ENCODE data around the gene AAK1.
A peak's percentile ranks its signal among the peaks of the same experiment; 100 is the strongest.
"Not testable (repeated sequence)": the region's sequence is repeated elsewhere in the genome, so short reads cannot be mapped to it uniquely, and the experiment has no call there.

AAK1 gene

DNA sequence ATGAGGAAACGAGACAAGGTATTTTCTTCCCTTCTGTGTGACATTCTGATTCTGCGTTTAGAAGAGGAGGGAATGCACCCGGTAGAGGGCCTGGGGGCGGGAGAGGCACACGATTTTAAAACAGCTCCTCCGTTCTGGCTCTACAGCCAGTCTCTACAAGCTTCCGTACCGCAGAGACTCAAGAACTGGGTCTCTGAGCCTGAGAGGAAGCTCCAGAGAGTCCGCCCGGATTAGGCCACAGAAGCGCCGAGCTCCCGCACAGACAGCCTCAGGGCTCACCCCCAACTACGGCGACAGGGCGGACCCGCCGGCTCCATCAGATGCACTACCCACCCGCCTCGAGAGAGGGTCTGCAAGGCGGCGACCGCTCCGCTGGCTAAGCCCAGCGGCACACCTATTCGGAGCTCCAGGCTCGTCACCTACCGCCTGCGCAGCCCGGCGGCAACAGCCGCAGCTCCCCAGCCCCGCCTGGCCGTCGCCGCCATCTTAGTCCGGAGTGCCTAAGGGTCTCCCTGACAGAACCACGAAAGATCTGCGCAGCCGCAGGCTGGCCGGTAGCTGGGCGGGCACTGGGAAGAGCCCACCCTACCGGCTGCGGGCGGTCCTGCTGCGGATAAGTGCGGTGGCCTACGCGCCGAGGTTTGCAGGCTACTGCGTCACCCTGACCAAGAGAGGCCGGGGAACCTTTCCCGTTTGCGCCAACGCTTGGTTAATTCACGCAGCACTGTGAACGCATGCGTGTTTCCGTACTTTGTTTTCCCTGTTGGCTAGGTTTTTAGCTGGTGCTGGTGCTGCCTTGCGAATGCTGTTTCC lies 206.4 kb downstream of the AAK1 start, which contains the start of gene NFU1:
Gene NFU1, minus strand, starts transcription at position 498 of the 813 bp plus-strand sequence. Its CDS starts 13 bp downstream, at position 485.
- DNase-seq, result peak; percentile 85

DNA sequence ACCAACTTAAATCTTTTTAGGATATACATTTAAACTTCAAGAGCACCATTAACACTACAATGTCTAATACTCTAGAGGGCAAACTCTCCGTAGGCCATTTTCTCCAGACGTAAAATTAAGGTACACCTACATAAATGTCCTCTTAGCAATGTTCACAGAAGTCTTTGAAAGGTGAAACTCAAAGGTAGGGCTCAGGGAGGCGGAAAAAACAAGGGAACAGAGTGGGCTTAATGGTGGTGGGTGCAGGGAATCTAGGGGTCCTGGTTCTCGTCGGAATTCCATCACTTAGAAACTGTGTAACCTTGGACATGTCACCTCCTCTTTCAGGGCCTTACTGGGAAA lies 207.0 kb downstream of the AAK1 start:
- DNase-seq, result no peak

DNA sequence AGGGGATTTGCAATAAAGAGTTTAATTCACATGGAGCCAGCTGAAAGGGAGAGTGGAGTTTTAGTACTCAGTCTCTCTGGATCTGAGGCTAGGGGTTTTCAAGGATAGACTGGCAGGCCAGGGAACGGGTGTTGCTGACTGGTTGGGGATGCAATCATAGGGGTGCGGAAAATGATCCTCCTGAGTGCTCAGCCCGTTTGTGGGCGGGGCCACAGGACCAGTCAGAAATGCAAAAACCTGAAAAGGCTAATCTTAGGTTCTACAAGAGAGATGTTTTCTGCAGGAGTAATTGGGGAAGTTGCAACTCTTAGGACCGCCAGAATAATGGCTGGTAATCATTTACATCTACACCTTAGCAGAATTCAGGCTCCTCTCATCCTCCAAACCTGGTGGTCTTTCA lies 208.8 kb downstream of the AAK1 start:
- DNase-seq, result no peak

DNA sequence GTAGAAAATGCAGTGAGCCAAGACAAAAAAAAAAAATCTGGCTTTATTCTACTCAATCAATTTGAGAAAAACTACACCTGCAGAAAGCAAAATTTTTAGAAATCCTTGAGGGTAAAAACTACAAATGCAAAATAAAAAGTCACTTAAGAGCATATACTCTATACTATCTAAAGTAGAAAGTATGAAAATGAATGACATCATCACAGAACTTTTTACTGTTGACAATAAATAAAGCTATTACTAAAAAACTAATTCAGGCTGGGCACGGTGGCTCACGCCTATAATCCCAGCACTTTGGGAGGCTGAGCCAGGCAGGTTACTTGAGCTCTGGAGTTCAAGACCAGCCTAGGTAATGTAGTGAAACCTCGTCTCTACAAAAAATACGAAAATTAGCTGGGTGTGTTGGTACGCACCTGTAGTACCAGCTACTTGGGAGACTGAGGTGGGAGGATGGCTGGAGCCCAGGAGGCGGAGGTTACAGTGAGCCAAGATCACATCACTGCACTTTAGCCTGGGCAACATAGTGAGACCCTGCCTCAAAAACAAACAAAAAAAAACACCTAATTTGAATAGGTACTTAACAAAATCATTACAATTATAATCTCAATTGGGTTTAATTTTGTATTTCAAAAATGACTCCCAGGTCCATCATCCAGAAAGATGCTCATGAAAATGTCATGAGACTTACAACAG lies 213.9 kb downstream of the AAK1 start:
- no peak for DNase-seq

DNA sequence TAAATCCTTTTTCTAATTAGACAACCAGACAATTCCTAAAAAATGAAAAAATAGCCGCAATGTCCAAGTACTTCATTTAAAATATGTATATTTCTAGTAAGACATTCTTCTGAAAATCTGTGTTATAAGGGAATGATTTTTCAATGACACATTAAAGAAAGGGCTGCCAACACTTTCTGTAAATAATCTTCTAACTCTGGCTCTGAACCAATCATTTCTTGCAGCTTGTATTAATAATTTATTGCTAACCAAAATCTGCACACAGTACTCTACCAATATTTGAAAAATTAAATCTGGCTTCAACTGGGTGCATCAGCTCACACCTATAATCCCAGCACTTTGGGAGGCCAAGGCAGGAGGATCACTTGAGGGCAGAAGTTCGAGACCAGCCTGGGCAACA lies 214.6 kb downstream of the AAK1 start:
- no peak for DNase-seq

DNA sequence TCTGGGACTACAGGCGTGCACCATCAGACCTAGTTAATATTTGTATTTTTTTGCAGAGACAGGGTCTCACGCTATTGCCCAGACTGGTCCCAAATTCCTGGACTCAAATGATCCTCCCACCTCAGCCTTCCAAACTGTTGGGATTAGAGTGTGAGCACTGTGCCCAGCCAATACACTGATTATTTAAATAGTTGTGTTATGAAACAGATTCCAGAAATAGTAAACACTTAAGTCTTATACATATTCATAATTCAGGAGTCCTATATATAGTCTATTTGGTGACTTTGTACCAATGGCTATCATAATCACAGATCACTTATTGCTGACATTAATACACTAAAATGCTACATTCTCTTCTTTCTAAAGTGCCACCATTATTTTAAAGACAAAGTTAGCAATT lies 219.1 kb downstream of the AAK1 start:
- DNase-seq, result no peak

DNA sequence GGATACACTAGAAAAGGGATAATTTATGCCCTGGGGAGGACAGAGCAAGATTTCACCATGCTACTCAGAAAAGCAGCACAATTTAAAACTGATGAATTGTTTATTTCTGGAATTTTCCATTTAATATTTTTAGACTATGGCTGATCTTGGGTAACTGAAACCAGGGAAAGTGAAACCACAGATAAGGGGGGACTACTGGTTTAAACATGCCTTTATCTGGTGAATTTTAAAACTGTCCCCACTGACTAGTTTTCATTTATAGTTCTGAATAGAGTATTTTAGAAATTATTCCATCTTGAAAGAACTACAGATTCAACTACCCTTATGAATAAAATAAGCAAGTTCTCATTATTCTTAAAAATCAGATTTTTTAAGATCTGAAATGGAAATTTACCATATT lies 221.3 kb downstream of the AAK1 start:
- DNase-seq, result no peak

DNA sequence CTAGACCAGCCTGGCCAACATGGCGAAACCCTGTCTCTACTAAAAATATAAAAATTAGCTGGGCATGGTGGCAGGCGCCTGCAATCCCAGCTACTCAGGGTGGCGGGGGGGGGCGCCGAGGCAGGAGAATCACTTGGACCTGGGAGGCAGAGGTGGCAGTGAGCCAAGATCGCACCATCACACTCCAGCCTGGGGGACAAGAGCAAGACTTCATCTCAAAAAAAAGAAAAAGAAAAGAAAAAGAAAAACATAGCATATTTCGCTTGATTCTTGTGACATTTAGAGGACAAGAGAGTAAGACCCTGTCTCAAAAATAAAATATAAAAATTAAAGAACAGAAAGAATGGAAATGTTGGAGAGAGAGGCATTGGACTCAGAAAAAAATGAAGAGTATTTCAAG lies 224.4 kb downstream of the AAK1 start:
- not testable (repeated sequence) for DNase-seq

DNA sequence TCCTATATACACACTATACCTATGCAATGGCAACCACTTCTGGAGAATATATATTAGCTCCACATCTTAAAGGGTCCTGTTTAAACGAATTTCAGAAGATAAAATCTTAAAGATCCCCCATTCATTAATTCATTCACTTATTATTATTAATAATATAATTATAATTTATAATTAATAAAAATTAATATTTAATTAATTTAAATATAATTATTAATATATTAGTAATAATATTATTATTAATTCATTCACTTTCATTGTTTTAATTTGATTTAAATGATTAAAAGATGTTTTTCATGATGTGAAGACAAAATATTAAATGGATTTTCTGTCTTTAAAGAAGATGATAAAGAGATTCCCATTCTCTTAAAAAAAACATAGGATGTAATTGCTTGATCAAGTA lies 227.4 kb downstream of the AAK1 start:
- DNase-seq, result no peak
